ENCODE data around the gene MTRR.

GRCh38 chr5:7845557-7845956 is 23.4 kb upstream of the MTRR start:
- no peak for TF ChIP-seq POLR2A (IDR thresholded peaks at IDR 0.05)
- TF ChIP-seq CTCF (IDR thresholded peaks at IDR 0.05) = no peak

Data from adrenal gland (tissue), 5 donors.